ENCODE measurements around the gene HOXC13.

DNA sequence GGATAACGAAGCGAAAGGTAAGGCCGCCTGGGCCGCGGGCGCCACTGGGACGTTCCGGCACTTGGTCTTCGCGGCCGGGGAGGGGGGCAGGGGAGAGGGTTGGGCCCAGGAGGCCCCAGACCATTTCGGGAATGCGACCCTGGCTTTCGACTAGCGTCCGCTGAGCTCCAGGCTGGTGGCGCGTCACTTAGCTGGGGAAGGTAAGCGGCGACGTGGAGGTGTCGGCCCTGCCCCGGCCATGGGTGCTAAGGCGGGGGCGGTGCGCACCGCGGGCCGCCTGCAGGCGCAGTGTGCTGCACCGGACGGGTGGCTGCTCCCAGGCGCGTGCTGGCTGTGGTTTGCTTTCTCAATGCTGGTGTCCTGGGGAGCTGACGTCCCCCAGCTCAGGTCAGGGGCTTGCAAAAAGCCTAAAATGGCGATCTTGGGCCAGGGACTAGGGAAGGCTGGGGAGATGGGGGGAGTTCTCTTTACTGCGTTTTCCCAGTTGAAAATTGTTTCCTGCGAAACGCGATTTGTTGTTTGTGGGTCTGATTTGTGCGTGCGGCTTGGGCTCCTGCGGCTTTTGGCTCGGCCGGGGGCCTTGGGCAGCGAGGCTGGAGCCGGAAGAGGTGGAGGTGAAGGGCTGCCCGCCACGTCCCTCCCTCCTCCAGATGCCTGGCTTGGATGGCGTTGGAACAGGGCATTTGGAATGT lies 47.5 kb downstream of the HOXC13 start:
- TF ChIP-seq POLR2AphosphoS5 (IDR thresholded peaks at IDR 0.05; ENCODE audit: low read depth, low read length) (no peak; the same call in none of the 2 replicates), SIN3A (IDR thresholded peaks at IDR 0.05; ENCODE audit: borderline replicate concordance, insufficient read depth, low read depth, low read length) (no peak; the same call in 1 of the 2 replicates)
- TF ChIP-seq, protein P1, sequence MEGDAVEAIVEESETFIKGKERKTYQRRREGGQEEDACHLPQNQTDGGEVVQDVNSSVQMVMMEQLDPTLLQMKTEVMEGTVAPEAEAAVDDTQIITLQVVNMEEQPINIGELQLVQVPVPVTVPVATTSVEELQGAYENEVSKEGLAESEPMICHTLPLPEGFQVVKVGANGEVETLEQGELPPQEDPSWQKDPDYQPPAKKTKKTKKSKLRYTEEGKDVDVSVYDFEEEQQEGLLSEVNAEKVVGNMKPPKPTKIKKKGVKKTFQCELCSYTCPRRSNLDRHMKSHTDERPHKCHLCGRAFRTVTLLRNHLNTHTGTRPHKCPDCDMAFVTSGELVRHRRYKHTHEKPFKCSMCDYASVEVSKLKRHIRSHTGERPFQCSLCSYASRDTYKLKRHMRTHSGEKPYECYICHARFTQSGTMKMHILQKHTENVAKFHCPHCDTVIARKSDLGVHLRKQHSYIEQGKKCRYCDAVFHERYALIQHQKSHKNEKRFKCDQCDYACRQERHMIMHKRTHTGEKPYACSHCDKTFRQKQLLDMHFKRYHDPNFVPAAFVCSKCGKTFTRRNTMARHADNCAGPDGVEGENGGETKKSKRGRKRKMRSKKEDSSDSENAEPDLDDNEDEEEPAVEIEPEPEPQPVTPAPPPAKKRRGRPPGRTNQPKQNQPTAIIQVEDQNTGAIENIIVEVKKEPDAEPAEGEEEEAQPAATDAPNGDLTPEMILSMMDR (IDR thresholded peaks at IDR 0.05), result no peak
- TF ChIP-seq, protein P2, sequence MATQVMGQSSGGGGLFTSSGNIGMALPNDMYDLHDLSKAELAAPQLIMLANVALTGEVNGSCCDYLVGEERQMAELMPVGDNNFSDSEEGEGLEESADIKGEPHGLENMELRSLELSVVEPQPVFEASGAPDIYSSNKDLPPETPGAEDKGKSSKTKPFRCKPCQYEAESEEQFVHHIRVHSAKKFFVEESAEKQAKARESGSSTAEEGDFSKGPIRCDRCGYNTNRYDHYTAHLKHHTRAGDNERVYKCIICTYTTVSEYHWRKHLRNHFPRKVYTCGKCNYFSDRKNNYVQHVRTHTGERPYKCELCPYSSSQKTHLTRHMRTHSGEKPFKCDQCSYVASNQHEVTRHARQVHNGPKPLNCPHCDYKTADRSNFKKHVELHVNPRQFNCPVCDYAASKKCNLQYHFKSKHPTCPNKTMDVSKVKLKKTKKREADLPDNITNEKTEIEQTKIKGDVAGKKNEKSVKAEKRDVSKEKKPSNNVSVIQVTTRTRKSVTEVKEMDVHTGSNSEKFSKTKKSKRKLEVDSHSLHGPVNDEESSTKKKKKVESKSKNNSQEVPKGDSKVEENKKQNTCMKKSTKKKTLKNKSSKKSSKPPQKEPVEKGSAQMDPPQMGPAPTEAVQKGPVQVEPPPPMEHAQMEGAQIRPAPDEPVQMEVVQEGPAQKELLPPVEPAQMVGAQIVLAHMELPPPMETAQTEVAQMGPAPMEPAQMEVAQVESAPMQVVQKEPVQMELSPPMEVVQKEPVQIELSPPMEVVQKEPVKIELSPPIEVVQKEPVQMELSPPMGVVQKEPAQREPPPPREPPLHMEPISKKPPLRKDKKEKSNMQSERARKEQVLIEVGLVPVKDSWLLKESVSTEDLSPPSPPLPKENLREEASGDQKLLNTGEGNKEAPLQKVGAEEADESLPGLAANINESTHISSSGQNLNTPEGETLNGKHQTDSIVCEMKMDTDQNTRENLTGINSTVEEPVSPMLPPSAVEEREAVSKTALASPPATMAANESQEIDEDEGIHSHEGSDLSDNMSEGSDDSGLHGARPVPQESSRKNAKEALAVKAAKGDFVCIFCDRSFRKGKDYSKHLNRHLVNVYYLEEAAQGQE (IDR thresholded peaks at IDR 0.05; ENCODE audit: insufficient read depth in 1 of 2, low read depth in 2 of 2, low read length in 1 of 2), result no peak; a peak in 1 of 4 replicates

Data from Panc1 (cell line).